ENCODE data around the gene BTBD1. TPM values are rescaled to one million over a fixed set of nuclear protein-coding genes. Genes with fewer than 3 reads are reported as not detected.

The BTBD1 gene
- total RNA-seq, 1 experiment from 2014 or later = 80.0 TPM

GRCh38 chr15:83063551-83063950 lies 3.5 kb downstream of the BTBD1 start:
- ATAC-seq = no peak
- ChIA-PET POLR2A (no interaction called here), RAD21 (ENCODE audit: low non-redundant PET in 1 of 2, low total read pairs in 2 of 2, uncharacterized antibody in 2 of 2, unreplicated experiment in 2 of 2) (no interaction called here), CTCF (no interaction called here)
- intact Hi-C loops (cut with micrococcal nuclease) = loop anchor here (5.0 kb wide), 1 partner anchor 316 kb away; no protein-coding TSS in a partner anchor
- no TSS peak for BruUV-seq (replicated peaks)
- H3K9ac ChIP-seq (ENCODE audit: low read length) = no peak overlapping the region
- DNase-seq (ENCODE audit: low read depth, low spot score) = no peak
- peaks cover 2 to 20% of the 10 kb centered on the region in 2 experiments; a peak in 2 of 4 replicates for H3K36me3 ChIP-seq (ENCODE audit: control insufficient read depth in 1 of 2, insufficient read depth in 2 of 2, low read length in 2 of 2)
- H3K4me2 ChIP-seq (ENCODE audit: low read length) = no peak overlapping the region
- H3K4me1 ChIP-seq (ENCODE audit: control insufficient read depth in 1 of 2, insufficient read depth in 2 of 2, low read length in 2 of 2) = peaks cover 9 to 22% of the 10 kb centered on the region in 2 experiments; a peak in 3 of 4 replicates
- H3K4me3 ChIP-seq (replicated peaks in 1 of 2; ENCODE audit: low read depth in 1 of 2, low read length in 2 of 2) = no peak overlapping the region
- peaks cover 84% of the 10 kb centered on the region for H3K79me2 ChIP-seq (ENCODE audit: insufficient read depth, low read length)
- no peak overlapping the region for H2AFZ ChIP-seq (ENCODE audit: low read depth, low read length, poor library complexity, severe bottlenecking)
- H3K9me3 ChIP-seq (ENCODE audit: control insufficient read depth in 1 of 2, insufficient read depth in 1 of 2, low read depth in 1 of 2, low read length in 2 of 2) = no peaks in the 10 kb centered on the region
- no peaks in the 10 kb centered on the region for H3K9me2 ChIP-seq (ENCODE audit: insufficient read depth)
- no peaks in the 10 kb centered on the region for H3K27me3 ChIP-seq (ENCODE audit: insufficient read depth, low read length)
- H3K27ac ChIP-seq (ENCODE audit: low read depth, low read length) = no peak overlapping the region
- peaks cover 17% of the 10 kb centered on the region; the same call in 1 of the 2 replicates for H4K20me1 ChIP-seq (ENCODE audit: insufficient read depth)
- no peak for TF ChIP-seq MAX (IDR thresholded peaks at IDR 0.05)
- no peak for TF ChIP-seq REST (IDR thresholded peaks at IDR 0.05; ENCODE audit: low read depth)
- no peak for TF ChIP-seq SIN3A (IDR thresholded peaks at IDR 0.05; ENCODE audit: low read depth)
- no peak for TF ChIP-seq POLR2A (IDR thresholded peaks at IDR 0.05; ENCODE audit: borderline replicate concordance, extremely low read depth, insufficient read depth, insufficient read length)
- no peak for TF ChIP-seq SP1 (IDR thresholded peaks at IDR 0.05; ENCODE audit: low read depth)
- no peak for TF ChIP-seq EGR1 (IDR thresholded peaks at IDR 0.05; ENCODE audit: low read depth)
- no peak for TF ChIP-seq CEBPB (IDR thresholded peaks at IDR 0.05; ENCODE audit: low read depth)

Measured in HCT116 (cell line).